GM18499 (cell line): Measurements from ENCODE around the gene PFDN1.
A peak's percentile ranks its signal among the peaks of the same experiment; 100 is the strongest.
"Not testable (repeated sequence)": the region's sequence is repeated elsewhere in the genome, so short reads cannot be mapped to it uniquely, and the experiment has no call there.

Source experiments
- ATAC-seq: cut with Tn5 transposase; IDR thresholded peaks from one replicate; pipeline ENCODE4 v1.9.1; 2021; ENCODE audit warnings: moderate number of reproducible peaks; ENCODE audit not compliant: insufficient read depth, unreplicated experiment

PFDN1 gene

GRCh38 chr5:140220032-140220697 lies 82.7 kb downstream of the PFDN1 start:
- ATAC-seq: no peak

DNA sequence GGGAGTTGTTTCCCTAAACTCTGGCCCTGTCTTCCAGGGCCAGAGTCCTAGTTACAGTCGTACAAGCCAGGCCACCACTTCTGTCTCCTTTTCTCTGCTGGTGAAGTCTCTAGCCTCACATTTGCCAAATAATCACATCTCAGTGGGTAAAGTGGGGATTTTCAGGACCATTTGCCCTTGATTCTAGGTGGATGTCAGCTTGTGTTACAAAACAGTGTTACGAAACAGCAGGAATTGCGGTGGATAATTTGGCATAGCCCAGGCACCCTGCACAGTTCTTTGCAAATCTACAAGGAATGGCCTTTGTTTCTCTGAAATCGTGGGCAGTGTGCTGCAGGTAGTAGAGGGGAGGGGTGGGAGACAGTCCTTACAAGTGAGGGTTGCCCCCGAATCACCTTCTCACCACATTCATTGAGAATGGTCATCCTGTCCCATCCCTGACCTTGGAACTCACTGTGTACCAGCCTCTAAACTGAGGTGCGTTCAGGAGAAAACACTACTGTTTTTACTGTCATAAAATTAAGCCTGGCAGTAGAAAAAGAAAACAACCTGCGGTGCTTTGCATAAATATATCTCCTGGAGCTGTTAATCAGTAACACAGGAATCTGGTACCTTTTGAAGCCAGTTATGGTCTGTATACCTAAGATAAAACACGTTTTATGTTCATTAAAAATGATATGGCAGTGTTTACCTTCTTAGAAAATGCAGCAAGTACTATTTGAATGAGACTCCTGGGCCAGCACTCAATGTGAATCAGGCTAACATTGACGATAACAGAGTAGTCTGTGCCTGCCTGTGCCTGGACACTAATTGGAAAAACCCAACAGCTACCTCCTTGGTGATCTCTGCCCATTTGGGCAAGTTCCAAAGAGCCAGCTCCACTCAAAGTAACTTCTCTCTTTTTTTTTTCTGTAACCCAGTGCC lies 83.6 kb downstream of the PFDN1 start:
- no peak for ATAC-seq

GRCh38 chr5:140217299-140218026 lies 85.4 kb downstream of the PFDN1 start:
- ATAC-seq: no peak

DNA sequence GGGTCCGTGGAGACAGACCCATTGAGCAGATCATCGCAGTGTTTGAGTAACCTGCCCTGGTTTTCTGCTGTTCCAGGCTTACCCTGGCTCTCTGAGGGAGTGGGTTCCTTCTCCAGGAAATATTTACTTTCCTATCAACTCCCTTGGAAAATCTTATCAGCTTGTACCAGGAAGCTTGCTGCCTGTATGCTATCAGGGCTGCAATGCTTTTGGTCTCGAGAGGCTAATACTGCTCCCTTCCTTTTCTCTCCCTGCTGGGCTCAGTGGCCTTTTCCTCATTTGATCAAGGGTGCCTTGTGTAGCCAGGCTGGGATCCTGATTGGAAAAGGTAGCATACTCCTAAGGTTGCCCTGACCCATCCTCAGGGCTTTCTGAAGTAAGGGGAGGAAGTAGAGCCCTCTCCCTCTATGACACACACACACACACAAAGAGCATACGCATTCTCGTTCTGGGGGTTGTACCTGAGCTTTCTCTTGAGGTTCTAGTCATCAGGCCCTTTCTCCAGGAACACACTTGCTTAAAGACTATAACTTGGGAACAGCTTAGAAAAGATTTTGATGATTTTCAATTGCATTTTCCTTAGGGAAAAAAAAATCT lies 86.3 kb downstream of the PFDN1 start:
- no peak for ATAC-seq

- ATAC-seq: no peak
Measured at GRCh38 chr5:140215276-140215675, 87.6 kb downstream of the PFDN1 start.

DNA sequence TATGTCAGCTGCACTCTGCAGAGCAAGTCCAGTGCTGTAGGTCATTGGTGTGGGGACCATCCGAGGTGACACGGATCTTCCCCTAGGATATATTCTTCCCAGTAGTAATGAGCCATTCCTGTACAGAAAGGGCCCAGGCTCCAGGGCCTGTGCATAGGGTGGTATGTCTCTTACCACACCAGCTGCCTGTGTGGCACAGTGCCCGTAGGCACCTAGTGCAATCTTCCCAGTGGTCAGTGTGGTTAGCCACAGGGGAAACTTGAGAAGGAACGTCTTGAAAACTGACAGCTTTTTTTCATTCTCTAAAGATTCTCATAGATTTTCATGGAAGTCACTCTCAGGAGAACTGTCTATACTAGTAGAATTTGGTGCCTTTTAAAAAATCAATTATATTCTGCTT lies 88.1 kb downstream of the PFDN1 start:
- no peak for ATAC-seq

GRCh38 chr5:140213370-140213983 lies 89.4 kb downstream of the PFDN1 start:
- peak; percentile 75 for ATAC-seq

DNA sequence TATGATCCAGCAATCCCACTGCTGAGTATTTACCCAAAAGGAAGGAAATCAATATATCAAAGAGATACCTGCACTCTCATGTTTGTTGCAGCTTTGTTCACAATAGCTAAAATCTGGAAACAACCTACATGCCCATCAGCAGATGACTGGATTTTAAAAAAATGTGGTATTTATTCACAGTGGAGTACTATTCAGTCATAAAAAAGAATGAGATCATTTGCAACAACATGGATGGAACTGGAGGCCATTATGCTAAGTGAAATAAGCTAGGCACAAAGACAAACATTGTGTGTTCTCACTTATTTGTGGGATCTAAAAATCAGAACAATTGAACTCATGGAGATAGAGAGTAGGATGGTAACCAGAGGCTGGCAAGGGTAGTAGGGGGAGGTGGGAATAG lies 94.8 kb downstream of the PFDN1 start:
- ATAC-seq: no peak

DNA sequence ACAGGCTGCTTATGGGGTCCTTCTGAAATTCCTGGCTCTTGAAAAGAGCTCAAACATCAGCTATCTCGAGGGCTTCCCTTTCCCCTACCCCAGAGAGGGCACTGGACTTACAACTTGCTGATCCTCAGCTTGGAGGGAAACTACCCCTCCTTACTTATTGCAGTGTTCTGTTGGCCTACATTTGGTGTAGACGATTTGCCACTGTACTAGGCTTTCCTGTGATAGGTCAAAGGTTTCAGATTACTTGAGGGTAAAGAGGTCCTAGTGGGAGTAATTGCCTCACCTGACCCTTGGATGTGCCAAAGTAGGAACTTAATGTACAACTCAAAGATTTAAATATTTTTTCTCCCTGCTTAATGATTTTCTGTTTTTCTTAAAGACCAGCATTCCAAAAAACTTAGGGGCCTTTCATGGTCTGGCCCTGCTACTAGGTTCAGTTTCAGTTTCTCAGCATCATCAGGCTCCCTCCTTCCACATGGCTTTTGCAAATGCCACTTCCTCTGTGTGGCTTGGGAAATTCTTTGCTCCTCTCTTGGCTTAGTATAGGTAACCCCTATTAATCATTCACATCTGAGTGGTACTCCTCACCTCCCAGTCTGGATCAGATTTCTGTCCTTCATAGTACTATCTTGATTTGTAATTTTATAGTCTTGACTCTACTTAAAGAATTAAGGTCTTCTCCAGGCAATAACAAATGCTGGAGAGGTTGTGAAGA lies 95.5 kb downstream of the PFDN1 start:
- ATAC-seq: no peak

DNA sequence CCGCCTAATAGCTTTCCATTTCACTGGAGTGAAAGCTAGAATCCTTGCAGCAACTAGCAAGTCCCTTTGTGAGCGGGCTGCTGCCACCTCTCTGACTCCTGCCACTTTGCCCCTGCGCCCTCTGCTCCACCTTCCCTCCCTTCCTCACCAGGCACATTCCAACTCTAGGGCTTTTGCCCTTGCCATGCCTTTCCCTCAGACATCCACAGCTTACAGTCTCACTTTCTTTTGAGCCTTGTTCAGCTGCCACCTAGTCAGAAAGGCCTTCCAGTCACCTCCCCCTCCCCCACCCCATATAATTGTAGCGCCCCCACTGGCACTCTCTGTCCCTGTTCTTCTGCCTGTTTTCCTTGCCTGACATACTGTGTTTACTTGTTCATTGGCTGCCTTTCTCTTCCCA lies 96.9 kb downstream of the PFDN1 start:
- no peak for ATAC-seq

- no peak for ATAC-seq
Measured at GRCh38 chr5:140205216-140205615, 97.7 kb downstream of the PFDN1 start.

- ATAC-seq: no peak
Measured at GRCh38 chr5:140202610-140203009, 100.3 kb downstream of the PFDN1 start.

GRCh38 chr5:140202078-140202477 lies 100.8 kb downstream of the PFDN1 start:
- ATAC-seq: no peak

DNA sequence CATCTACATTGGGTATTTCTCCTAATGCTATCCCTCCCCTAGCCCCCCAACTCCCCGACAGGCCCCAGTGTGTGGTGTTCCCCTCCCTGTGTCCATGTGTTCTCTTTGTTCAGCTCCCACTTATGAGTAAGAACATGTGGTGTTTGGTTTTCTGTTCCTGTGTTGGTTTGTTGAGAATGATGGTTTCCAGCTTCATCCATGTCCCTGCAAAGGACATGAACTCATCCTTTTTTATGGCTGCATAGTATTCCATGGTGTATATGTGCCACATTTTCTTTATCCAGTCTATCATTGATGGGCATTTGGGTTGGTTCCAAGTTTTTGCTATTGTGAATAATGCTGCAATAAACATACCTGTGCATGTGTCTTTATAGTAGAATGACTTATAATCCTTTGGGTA lies 104.0 kb downstream of the PFDN1 start:
- ATAC-seq: not testable (repeated sequence)

DNA sequence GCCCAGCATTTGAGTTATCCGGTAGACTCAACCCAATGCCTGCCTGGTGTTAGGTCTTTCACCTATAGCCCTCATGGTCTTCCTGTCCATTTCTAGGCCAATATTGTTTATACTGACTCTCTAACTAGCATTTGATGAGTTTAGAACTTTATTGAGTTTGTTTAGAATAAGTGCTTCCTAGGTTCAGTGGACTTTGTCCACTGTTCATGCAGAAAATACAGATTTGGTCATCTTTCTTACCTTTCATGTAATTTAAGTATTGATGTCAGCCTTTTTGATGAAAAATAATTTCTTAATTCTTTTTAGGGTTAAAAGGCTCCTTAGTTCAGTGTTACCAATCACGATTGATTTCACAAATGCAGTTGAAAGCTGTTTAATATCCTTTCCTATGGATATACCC lies 105.9 kb downstream of the PFDN1 start:
- ATAC-seq: no peak

GRCh38 chr5:140196115-140196814 lies 106.6 kb downstream of the PFDN1 start:
- no peak for ATAC-seq
